Lung (tissue), 12 donors: Measurements from ENCODE around the gene GNS. TPM values are rescaled to one million over a fixed set of nuclear protein-coding genes. Genes with fewer than 3 reads are reported as not detected.
"Not testable (repeated sequence)": the region's sequence is repeated elsewhere in the genome, so short reads cannot be mapped to it uniquely, and the experiment has no call there.

ENCODE experiments used
- ATAC-seq: fragments of 200-7000 bp; cut with Tn5 transposase; one replicate; pipeline ENCODE4 v1.9.1; 2020; ENCODE audit warnings: moderate number of reproducible peaks; ENCODE audit not compliant: insufficient read depth, low FRiP score
- DNase-seq, 3 donors: peaks; one replicate each; pipeline ENCODE4 v3.0.0-alpha.2; 2013 to 2017
- H3K27ac ChIP-seq, 2 donors: one replicate each; pipeline ENCODE4 v1.5.1; 2013; ENCODE audit warnings: mild to moderate bottlenecking in 2 of 2, moderate library complexity in 2 of 2, control low read depth in 1 of 2, inconsistent platforms in 1 of 2, low read depth in 1 of 2, low read length in 1 of 2
- H3K27me3 ChIP-seq, 3 donors: one replicate each; pipeline ENCODE4 v1.5.1; 2013; ENCODE audit warnings: low read length in 2 of 3; ENCODE audit not compliant: control insufficient read depth in 3 of 3, insufficient read depth in 3 of 3
- H3K36me3 ChIP-seq, 4 donors: one replicate each; pipeline ENCODE4 v1.5.1; 2013; ENCODE audit warnings: low read length in 4 of 4, mild to moderate bottlenecking in 1 of 4, moderate library complexity in 1 of 4; ENCODE audit not compliant: control insufficient read depth in 4 of 4, insufficient read depth in 4 of 4
- H3K4me1 ChIP-seq, 5 donors: one replicate each; pipeline ENCODE4 v1.5.1; 2013; ENCODE audit warnings: low read length in 5 of 5, mild to moderate bottlenecking in 2 of 5, moderate library complexity in 1 of 5; ENCODE audit not compliant: control insufficient read depth in 5 of 5, insufficient read depth in 5 of 5
- H3K4me3 ChIP-seq: one replicate; pipeline ENCODE4 v1.5.1; 2013; ENCODE audit warnings: mild to moderate bottlenecking, control low read depth, moderate library complexity
- H3K9ac ChIP-seq, 2 donors: one replicate each; pipeline ENCODE4 v1.5.1; 2013; ENCODE audit warnings: low read length in 2 of 2, control low read depth in 1 of 2; ENCODE audit not compliant: insufficient read depth in 1 of 2
- H3K9me3 ChIP-seq, 4 donors: one replicate each; pipeline ENCODE4 v1.5.1; 2013; ENCODE audit warnings: low read length in 3 of 4, mild to moderate bottlenecking in 1 of 4, moderate library complexity in 1 of 4; ENCODE audit not compliant: control insufficient read depth in 4 of 4, insufficient read depth in 3 of 4
- CTCF ChIP-seq: IDR thresholded peaks from 2 replicates; pipeline ENCODE4 v1.5.1; 2012; ENCODE audit warnings: mild to moderate bottlenecking; ENCODE audit errors: control extremely low read depth, extremely low read depth
- WGBS, 2 donors: extraction: QIAGEN DNeasy Blood & Tissue Kit; methylation state at CpG; one replicate each; pipeline ENCODE4 v1.1.7; 2013; 5-methylcytosine and 5-hydroxymethylcytosine counted together
- polyA plus RNA-seq, 2 donors: library from polyadenylated mRNA; stranded (reverse); fragments of 200-250 nt; gene quantifications; one replicate each; pipeline ENCODE4 v1.2.1, GENCODE V29; 2013
- total RNA-seq, 2 donors: library from RNA; depleted of rRNA in 1 of 2; stranded (reverse); fragments of >200 nt in 1 of 2; gene quantifications; one replicate each; pipeline ENCODE4 v1.2.1, GENCODE V29; 2014 to 2021
- donor health status: control.
- donor health status: control.
- donor health status: Bipolar disorder and iron deficiency.
- donor health status: healthy.
- donor health status: DM: yes; HTN: yes; CAD: no.

Gene GNS
- total and polyA plus RNA-seq, 4 donors, result 27.6 to 149 (median 139) TPM

GRCh38 chr12:64691795-64692583 lies 67.2 kb downstream of the GNS start:
- WGBS, 2 donors, result 44 to 45% methylated on average over 2 of the region's 2 CpGs
- ATAC-seq, result peak; percentile 53

GRCh38 chr12:64691227-64691794 lies 67.9 kb downstream of the GNS start:
- peak in 1 of 3 donors; percentile 53 for DNase-seq
- no peaks in the 10 kb centered on the region for H3K9me3 ChIP-seq
- 92 to 97% methylated on average over 6 of the region's 6 CpGs for WGBS, 2 donors
- H3K4me1 ChIP-seq, result peaks cover 3 to 10% (median 6%) of the 10 kb centered on the region in 5 donors
- H3K9ac ChIP-seq, result no peak overlapping the region
- no peaks in the 10 kb centered on the region for H3K27me3 ChIP-seq
- no peak overlapping the region for H3K27ac ChIP-seq
- ATAC-seq, result no peak
- no peak overlapping the region for H3K4me3 ChIP-seq
- peaks cover 3 to 16% (median 15%) of the 10 kb centered on the region in 4 donors for H3K36me3 ChIP-seq
- no peak for TF ChIP-seq CTCF

More at GRCh38 chr12:64691795-64692583, 67.2 kb downstream of the GNS start:
- Histone ChIP-seq H3K4me3 (no peak overlapping the region), H3K9me3 (no peaks in the 10 kb centered on the region), H3K9ac (no peak overlapping the region), H3K4me1 (peaks cover 3 to 10% (median 6%) of the 10 kb centered on the region in 5 donors), H3K27ac (no peak overlapping the region), H3K36me3 (peaks cover 3 to 16% (median 15%) of the 10 kb centered on the region in 4 donors), H3K27me3 (no peaks in the 10 kb centered on the region)
- peak in 2 of 3 donors; percentile 47 to 57 for DNase-seq
- TF ChIP-seq CTCF, result no peak

GRCh38 chr12:64690236-64690635 lies 69.0 kb downstream of the GNS start:
- H3K4me1 ChIP-seq, result peaks cover 3 to 10% (median 6%) of the 10 kb centered on the region in 5 donors
- H3K27me3 ChIP-seq, H3K9me3 ChIP-seq, H3K9ac ChIP-seq, H3K27ac ChIP-seq, DNase-seq, ATAC-seq, H3K4me3 ChIP-seq: not testable (repeated sequence)
- WGBS, 2 donors, result 98% methylated on average over 6 of the region's 6 CpGs
- H3K36me3 ChIP-seq, result peaks cover 6 to 18% (median 14%) of the 10 kb centered on the region in 4 donors

- 88 to 95% methylated on average over 7 of the region's 7 CpGs for WGBS, 2 donors
- H3K36me3 ChIP-seq, result peaks cover 3 to 13% (median 8%) of the 10 kb centered on the region in 4 donors
- DNase-seq (no peak), ATAC-seq (no peak)
- no peak overlapping the region for H3K4me3 ChIP-seq
- H3K4me1 ChIP-seq, result peaks cover 3 to 14% (median 6%) of the 10 kb centered on the region in 5 donors
- no peak overlapping the region for H3K27ac ChIP-seq
- no peaks in the 10 kb centered on the region for H3K27me3 ChIP-seq
- H3K9me3 ChIP-seq, result no peaks in the 10 kb centered on the region
- TF ChIP-seq CTCF, result no peak
- no peak overlapping the region for H3K9ac ChIP-seq
Measured at GRCh38 chr12:64688715-64689114, 70.5 kb downstream of the GNS start.
